OCI-LY3 (cell line): ENCODE measurements around the gene GJD3.
"Not testable (repeated sequence)": the region's sequence is repeated elsewhere in the genome, so short reads cannot be mapped to it uniquely, and the experiment has no call there.

ENCODE experiments used
- H2AFZ ChIP-seq: fragments of 200-600, 300-600 bp; shearing (Covaris generic); 2 replicates; pipeline ENCODE4 v1.6.0; 2014; ENCODE audit warnings: antibody characterized with exemption, low read depth, low read length
- H3K27ac ChIP-seq: fragments of 200-600, 300-600 bp; sonication (generic); 2 replicates; pipeline ENCODE4 v1.5.1; 2014; ENCODE audit warnings: mild to moderate bottlenecking, low read length, moderate library complexity, mixed read lengths
- H3K27me3 ChIP-seq: fragments of 200-600, 300-600 bp; sonication (generic); 2 replicates; pipeline ENCODE4 v1.6.1; 2014; ENCODE audit warnings: low read depth, low read length, mixed read lengths
- H3K36me3 ChIP-seq: fragments of 200-600, 300-600 bp; sonication (generic); replicated peaks from 2 replicates; pipeline ENCODE3; 2014; ENCODE audit warnings: low read depth, low read length, mixed read lengths
- H3K4me1 ChIP-seq: fragments of 300-600, 200-600 bp; sonication (generic); 2 replicates; pipeline ENCODE4 v1.6.1; 2014; ENCODE audit warnings: low read length, mixed read lengths
- H3K4me2 ChIP-seq: fragments of 200-600, 300-600 bp; sonication (generic); 2 replicates; pipeline ENCODE4 v1.6.1; 2014; ENCODE audit warnings: low read length, mixed read lengths
- H3K4me3 ChIP-seq: fragments of 300-600, 200-600 bp; sonication (generic); 2 replicates; pipeline ENCODE4 v1.5.1; 2014; ENCODE audit warnings: antibody characterized with exemption, mild to moderate bottlenecking, low read length, moderate library complexity
- H3K79me2 ChIP-seq: fragments of 300-600, 200-600 bp; shearing (Covaris generic); 2 replicates; pipeline ENCODE4 v1.6.1; 2014; ENCODE audit warnings: mild to moderate bottlenecking, low read length, mixed read lengths
- H3K9ac ChIP-seq: fragments of 300-600, 200-600 bp; shearing (Covaris generic); 2 replicates; pipeline ENCODE4 v1.6.0; 2014; ENCODE audit warnings: mild to moderate bottlenecking, low read length, moderate library complexity
- H3K9me3 ChIP-seq: fragments of 200-600, 300-600 bp; shearing (Covaris generic); 2 replicates; pipeline ENCODE4 v1.6.1; 2014; ENCODE audit warnings: low read length, mixed read lengths; ENCODE audit not compliant: insufficient read depth
- H4K20me1 ChIP-seq: fragments of 200-600, 300-600 bp; sonication (generic); 2 replicates; pipeline ENCODE4 v1.6.1; 2016; ENCODE audit warnings: low read length, mixed read lengths; ENCODE audit not compliant: insufficient read depth
- EZH2phosphoT487 ChIP-seq: fragments of 200-600 bp; shearing (Covaris generic); IDR thresholded peaks from 2 replicates; pipeline ENCODE4 v1.6.1; 2018; ENCODE audit warnings: antibody characterized with exemption, mixed run types, low read depth
- TF ChIP-seq, protein P1 (sequence below): fragments of 200-600, 300-600 bp; sonication (generic); IDR thresholded peaks from 2 replicates; pipeline ENCODE4 v1.5.1; 2014; ENCODE audit warnings: antibody characterized with exemption, low read length, low read depth

GJD3 gene

DNA sequence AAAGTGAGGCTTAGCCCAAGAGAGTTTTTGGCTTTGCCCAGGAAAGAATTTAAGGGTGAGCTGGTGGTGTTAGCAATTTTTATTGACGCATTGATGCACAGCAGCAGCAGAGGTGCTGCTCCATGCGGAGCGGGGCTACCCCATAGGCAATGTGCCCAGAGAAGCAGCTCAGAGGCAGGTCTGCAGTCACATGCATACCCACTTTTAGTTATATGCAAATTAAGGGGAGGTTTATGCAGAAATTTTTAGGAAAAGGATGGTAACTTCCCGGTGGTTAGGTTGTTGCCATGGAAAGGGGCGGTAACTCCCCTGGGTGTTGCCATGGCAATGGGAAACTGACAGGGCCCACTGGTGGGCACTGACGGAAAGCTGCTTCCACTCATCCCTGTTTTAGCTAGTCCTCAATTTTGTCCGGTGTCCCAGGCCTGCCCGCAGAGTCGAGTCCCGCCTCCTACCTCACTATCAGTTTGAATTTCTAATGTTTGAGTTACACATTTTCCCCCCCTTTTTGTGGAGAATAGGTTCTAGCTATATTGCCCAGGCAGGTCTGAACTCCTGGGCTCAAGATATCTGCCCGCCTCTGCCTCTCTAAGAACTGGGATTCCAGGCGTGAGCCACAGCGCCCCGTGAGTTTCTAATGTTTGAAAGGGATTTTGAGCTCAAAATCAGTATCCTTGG lies 10.4 kb upstream of the GJD3 start:
- no peaks in the 10 kb centered on the region for H3K27me3 ChIP-seq
- peaks cover 26% of the 10 kb centered on the region for H3K4me1 ChIP-seq
- H2AFZ ChIP-seq, result no peak overlapping the region
- H3K9me3 ChIP-seq, result no peaks in the 10 kb centered on the region
- no peak overlapping the region for H3K27ac ChIP-seq
- H3K4me3 ChIP-seq, result no peak overlapping the region
- no peaks in the 10 kb centered on the region for H4K20me1 ChIP-seq
- no peaks in the 10 kb centered on the region for H3K79me2 ChIP-seq
- H3K9ac ChIP-seq, result no peak overlapping the region
- H3K36me3 ChIP-seq, result peaks cover 6% of the 10 kb centered on the region
- TF ChIP-seq, protein P1, sequence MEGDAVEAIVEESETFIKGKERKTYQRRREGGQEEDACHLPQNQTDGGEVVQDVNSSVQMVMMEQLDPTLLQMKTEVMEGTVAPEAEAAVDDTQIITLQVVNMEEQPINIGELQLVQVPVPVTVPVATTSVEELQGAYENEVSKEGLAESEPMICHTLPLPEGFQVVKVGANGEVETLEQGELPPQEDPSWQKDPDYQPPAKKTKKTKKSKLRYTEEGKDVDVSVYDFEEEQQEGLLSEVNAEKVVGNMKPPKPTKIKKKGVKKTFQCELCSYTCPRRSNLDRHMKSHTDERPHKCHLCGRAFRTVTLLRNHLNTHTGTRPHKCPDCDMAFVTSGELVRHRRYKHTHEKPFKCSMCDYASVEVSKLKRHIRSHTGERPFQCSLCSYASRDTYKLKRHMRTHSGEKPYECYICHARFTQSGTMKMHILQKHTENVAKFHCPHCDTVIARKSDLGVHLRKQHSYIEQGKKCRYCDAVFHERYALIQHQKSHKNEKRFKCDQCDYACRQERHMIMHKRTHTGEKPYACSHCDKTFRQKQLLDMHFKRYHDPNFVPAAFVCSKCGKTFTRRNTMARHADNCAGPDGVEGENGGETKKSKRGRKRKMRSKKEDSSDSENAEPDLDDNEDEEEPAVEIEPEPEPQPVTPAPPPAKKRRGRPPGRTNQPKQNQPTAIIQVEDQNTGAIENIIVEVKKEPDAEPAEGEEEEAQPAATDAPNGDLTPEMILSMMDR, result no peak
- no peak for TF ChIP-seq EZH2phosphoT487
- no peak overlapping the region for H3K4me2 ChIP-seq

DNA sequence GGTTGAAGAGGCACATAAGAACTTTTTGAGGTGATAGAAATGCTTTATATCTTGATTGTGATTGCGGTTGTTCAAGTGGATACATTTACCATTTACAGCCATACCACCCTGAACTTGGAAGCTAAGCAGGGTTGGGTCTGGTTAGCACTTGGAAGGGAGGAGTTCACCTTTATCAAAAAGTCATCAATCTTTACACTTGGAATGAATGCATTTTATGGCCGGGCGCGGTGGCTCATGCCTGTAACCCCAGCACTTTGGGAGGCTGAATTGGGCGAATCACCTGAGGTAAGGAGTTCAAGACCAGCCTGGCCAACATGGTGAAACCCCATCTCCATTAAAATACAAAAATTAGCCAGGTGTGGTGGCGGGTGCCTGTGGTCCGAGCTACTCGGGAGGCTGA lies 9.5 kb upstream of the GJD3 start:
- no peak overlapping the region for H3K9ac ChIP-seq
- H3K36me3 ChIP-seq, result peaks cover 6% of the 10 kb centered on the region
- H3K4me3 ChIP-seq, result no peak overlapping the region
- no peaks in the 10 kb centered on the region for H3K9me3 ChIP-seq
- H3K79me2 ChIP-seq, result no peaks in the 10 kb centered on the region
- H3K4me1 ChIP-seq, result peaks cover 26% of the 10 kb centered on the region
- H2AFZ ChIP-seq, result no peak overlapping the region
- no peaks in the 10 kb centered on the region for H3K27me3 ChIP-seq
- H3K27ac ChIP-seq, result no peak overlapping the region
- no peak overlapping the region for H3K4me2 ChIP-seq
- no peak for TF ChIP-seq EZH2phosphoT487
- H4K20me1 ChIP-seq, result no peaks in the 10 kb centered on the region

DNA sequence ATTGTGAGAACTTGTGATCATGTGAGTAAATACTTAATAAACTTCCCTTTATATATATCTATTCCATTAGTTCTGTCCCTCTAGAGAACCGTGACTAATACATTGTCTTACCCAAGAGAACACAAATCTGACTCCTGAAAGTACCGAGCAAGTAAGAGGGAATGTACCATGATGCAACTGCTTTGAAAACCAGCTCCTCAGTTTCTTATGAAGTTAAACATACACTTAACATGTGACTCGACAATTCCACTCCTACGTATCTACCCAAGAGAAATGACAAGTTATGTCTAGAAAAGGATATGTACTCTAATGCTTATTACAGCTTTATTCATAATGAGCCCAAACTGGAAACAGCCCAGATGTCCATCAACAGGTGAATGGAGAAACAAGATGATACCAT lies 8.8 kb upstream of the GJD3 start:
- Histone ChIP-seq H3K36me3 (peaks cover 6% of the 10 kb centered on the region), H2AFZ (no peak overlapping the region), H3K4me2 (no peak overlapping the region), H4K20me1 (no peaks in the 10 kb centered on the region), H3K9me3 (no peaks in the 10 kb centered on the region), H3K27ac (no peak overlapping the region), H3K27me3 (no peaks in the 10 kb centered on the region), H3K4me1 (peaks cover 26% of the 10 kb centered on the region), H3K4me3 (no peak overlapping the region), H3K79me2 (no peaks in the 10 kb centered on the region), H3K9ac (no peak overlapping the region)
- TF ChIP-seq, protein P1, result no peak
- no peak for TF ChIP-seq EZH2phosphoT487

DNA sequence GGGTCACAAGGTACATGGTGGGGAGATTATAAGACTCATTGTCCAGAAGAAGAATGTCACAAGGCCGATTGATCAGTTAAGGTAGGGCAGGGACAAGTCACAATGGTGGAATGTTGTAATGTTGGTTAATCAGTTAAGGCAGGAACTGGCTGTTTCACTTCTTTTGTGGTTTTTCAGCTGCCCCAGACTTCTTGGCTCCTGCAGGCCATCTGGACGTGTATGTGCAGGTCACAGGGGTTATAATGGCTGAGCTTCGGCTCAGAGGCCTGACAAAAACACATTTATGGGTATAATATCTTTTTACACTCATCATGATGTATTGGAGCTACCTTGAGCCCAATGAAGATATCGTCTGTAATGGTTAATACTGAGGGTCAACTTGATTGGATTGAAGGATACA lies 8.1 kb upstream of the GJD3 start:
- not testable (repeated sequence) for H3K36me3 ChIP-seq, H4K20me1 ChIP-seq, H3K9me3 ChIP-seq, H3K27ac ChIP-seq, H3K27me3 ChIP-seq, H3K79me2 ChIP-seq, H2AFZ ChIP-seq, H3K9ac ChIP-seq, H3K4me2 ChIP-seq, H3K4me3 ChIP-seq
- H3K4me1 ChIP-seq, result peaks cover 26% of the 10 kb centered on the region

DNA sequence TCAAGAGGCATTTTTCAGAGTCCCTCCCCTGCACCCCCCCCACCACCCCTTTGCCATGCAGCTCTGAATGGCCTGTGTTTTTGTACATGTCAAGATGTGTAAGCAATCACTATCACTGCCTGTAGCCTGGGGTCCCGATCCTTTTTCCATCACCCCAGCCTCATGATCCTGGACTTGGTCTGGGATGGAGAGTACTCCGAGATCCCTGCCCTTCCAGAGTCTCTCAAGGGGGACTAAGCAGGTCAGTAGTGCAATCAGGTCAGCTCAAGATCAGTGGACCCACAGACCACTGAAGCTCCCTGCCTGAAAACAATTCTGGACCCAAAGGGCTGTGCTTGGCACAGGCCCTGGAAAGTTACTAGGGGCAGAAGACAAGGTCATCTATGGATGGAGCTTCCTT lies 7.5 kb upstream of the GJD3 start:
- Histone ChIP-seq H3K9ac (no peak overlapping the region), H3K79me2 (no peaks in the 10 kb centered on the region), H3K4me2 (no peak overlapping the region), H2AFZ (no peak overlapping the region), H3K27ac (no peak overlapping the region), H3K4me1 (peaks cover 26% of the 10 kb centered on the region), H4K20me1 (no peaks in the 10 kb centered on the region), H3K4me3 (no peak overlapping the region), H3K27me3 (no peaks in the 10 kb centered on the region), H3K36me3 (peaks cover 6% of the 10 kb centered on the region), H3K9me3 (no peaks in the 10 kb centered on the region)
- TF ChIP-seq, protein P1, result no peak
- TF ChIP-seq EZH2phosphoT487, result no peak
